ENCODE results near the gene CSMD2. TPM values are rescaled to one million over a fixed set of nuclear protein-coding genes. Genes with fewer than 3 reads are reported as not detected.

Gene CSMD2
- total and polyA plus RNA-seq, 4 experiments from 2014 or later: not detected

DNA sequence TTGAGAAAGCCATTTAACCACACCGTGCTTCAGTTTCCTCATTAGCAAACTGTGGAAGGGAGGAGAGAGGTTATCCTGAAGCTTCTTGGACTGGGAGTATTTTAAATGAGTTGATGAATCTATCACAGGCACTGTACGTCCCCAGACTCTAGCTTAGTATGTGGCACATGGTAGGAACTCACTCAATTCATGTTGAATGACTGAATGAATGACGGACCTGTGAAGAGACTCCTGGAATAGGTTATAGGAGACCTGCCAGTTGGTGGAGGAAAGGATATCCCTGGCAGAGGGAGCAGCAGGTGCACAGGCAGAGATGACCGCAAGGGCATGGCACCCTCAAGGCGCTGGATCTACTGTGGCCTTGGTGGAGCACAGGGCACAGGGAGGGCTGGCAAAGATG lies 182.6 kb downstream of the CSMD2 start:
- H3K9me3 ChIP-seq (ENCODE audit: control insufficient read depth in 1 of 2, low read length in 2 of 2): no peaks in the 10 kb centered on the region
- H3K36me3 Mint-ChIP-seq: no peaks in the 10 kb centered on the region
- H3K36me3 ChIP-seq (ENCODE audit: insufficient read depth, low read length): no peaks in the 10 kb centered on the region
- peaks cover 8 to 27% of the 10 kb centered on the region in 2 donors for H3K27me3 Mint-ChIP-seq
- POLR2A ChIA-PET (ENCODE audit: partially characterized antibody): no interaction called here
- H3K4me3 ChIP-seq (ENCODE audit: low read length in 2 of 2): no peak overlapping the region
- no peak for DNase-seq
- H3K4me1 ChIP-seq (ENCODE audit: insufficient read depth, low read length): no peaks in the 10 kb centered on the region
- H3K4me3 Mint-ChIP-seq: no peak overlapping the region
- H3K9me3 Mint-ChIP-seq: no peaks in the 10 kb centered on the region
- no peak overlapping the region for H3K27ac ChIP-seq (ENCODE audit: low read depth, low read length)
- intact Hi-C loops (cut with micrococcal nuclease): no loop called here
- H3K27ac Mint-ChIP-seq: no peak overlapping the region
- peaks cover 3% of the 10 kb centered on the region for H3K27me3 ChIP-seq (ENCODE audit: insufficient read depth, low read length)
- no peaks in the 10 kb centered on the region for H3K4me1 Mint-ChIP-seq
- CTCF ChIA-PET (ENCODE audit: partially characterized antibody): no interaction called here

DNA sequence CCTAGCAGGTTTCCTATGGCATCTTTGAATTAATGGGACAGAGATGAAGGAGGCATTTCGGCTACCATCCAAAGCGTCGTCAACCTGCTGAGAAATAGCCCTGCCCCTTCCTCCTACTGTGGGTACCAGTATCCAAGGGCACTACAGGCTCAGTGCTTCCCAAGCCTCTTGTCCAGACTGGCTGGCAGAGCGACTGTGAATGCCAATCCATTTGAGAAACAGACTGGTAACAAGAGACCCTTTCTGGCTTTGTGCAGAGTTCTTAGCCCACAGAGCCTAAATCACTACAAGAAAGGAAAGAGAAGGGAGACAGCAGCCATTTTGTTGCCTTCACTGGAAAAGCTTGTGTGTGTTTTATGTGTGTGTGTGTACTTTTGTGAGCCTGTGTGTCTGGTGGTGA lies 185.7 kb downstream of the CSMD2 start:
- H3K4me1 ChIP-seq (ENCODE audit: insufficient read depth, low read length): no peaks in the 10 kb centered on the region
- ChIA-PET POLR2A (ENCODE audit: partially characterized antibody) (no interaction called here), CTCF (ENCODE audit: partially characterized antibody) (no interaction called here)
- no peaks in the 10 kb centered on the region for H3K4me1 Mint-ChIP-seq
- H3K27me3 ChIP-seq (ENCODE audit: insufficient read depth, low read length): peaks cover 3% of the 10 kb centered on the region
- no peaks in the 10 kb centered on the region for H3K36me3 ChIP-seq (ENCODE audit: insufficient read depth, low read length)
- H3K36me3 Mint-ChIP-seq: no peaks in the 10 kb centered on the region
- H3K4me3 Mint-ChIP-seq: no peak overlapping the region
- H3K27me3 Mint-ChIP-seq: peaks cover 10 to 26% of the 10 kb centered on the region in 2 donors
- no peak overlapping the region for H3K27ac ChIP-seq (ENCODE audit: low read depth, low read length)
- no peaks in the 10 kb centered on the region for H3K9me3 Mint-ChIP-seq
- no peaks in the 10 kb centered on the region for H3K9me3 ChIP-seq (ENCODE audit: control insufficient read depth in 1 of 2, low read length in 2 of 2)
- DNase-seq: no peak
- H3K27ac Mint-ChIP-seq: no peak overlapping the region
- H3K4me3 ChIP-seq (ENCODE audit: low read length in 2 of 2): no peak overlapping the region
- intact Hi-C loops (cut with micrococcal nuclease): no loop called here

DNA sequence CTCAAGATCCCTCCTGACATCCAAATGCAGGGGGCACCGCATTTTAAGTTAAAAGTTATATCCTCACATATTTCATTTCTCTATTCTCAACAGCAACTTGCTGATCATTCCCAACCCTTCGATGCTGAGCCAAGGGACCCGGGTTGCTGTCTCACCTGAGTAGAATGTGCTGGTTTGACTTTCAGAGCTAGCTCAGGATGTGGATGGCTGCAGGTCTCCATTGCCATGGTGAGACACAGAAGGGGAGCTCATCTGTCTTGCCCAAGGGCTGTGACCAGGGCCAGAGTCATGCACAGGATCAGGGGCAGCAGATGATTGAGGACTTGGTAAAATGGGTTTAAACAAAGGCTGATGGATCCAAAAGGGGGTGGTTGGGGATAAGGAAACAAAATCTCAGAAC lies 189.1 kb downstream of the CSMD2 start:
- no peaks in the 10 kb centered on the region for H3K9me3 ChIP-seq (ENCODE audit: control insufficient read depth in 1 of 2, low read length in 2 of 2)
- H3K4me3 ChIP-seq (ENCODE audit: low read length in 2 of 2): no peak overlapping the region
- Mint-ChIP-seq H3K4me1 (no peaks in the 10 kb centered on the region), H3K36me3 (no peaks in the 10 kb centered on the region), H3K4me3 (no peak overlapping the region), H3K27ac (no peak overlapping the region), H3K27me3 (peaks cover 12 to 15% of the 10 kb centered on the region in 2 donors), H3K9me3 (no peaks in the 10 kb centered on the region)
- DNase-seq: no peak
- intact Hi-C loops (cut with micrococcal nuclease): no loop called here
- no peaks in the 10 kb centered on the region for H3K4me1 ChIP-seq (ENCODE audit: insufficient read depth, low read length)
- H3K36me3 ChIP-seq (ENCODE audit: insufficient read depth, low read length): no peaks in the 10 kb centered on the region
- POLR2A ChIA-PET (ENCODE audit: partially characterized antibody): no interaction called here
- CTCF ChIA-PET (ENCODE audit: partially characterized antibody): no interaction called here
- H3K27me3 ChIP-seq (ENCODE audit: insufficient read depth, low read length): peaks cover 3% of the 10 kb centered on the region
- no peak overlapping the region for H3K27ac ChIP-seq (ENCODE audit: low read depth, low read length)

DNA sequence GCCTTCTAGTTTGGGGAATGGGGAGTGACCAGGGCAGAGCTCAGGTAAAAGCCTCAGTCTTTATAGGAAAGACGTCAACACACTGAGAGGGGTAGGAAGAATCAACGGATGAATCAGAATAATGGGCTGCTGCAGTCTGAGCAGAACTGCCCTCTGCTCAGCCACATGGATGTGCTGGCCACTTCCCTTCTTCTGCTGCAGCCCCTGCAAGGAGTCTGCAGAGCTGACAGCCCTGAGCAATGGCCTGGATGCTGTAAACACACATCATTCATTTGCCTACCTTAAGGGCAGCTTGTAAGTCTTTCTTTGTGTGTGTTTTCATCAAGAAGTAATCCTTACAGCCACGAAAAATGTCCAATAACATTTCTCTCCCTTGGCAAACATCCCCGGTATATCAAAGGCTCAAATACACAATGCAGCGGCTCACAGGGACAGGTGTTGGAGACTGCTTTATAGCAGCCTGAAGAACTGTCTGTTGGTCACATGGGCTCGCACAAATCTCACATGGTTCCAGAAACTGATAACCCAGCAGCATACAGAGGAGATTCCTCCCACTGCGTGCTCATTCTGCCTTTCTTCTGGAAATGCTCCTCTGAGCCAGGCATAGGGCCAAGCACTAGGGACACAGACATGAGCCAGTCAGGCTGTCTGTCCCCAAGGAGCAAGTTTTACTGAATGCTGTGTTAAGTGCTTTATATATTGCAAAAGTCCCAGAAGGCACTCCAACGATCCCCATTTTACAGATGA lies 191.1 kb downstream of the CSMD2 start:
- Histone ChIP-seq H3K27ac (ENCODE audit: low read depth, low read length) (no peak overlapping the region), H3K4me3 (ENCODE audit: low read length in 2 of 2) (no peak overlapping the region), H3K36me3 (ENCODE audit: insufficient read depth, low read length) (no peaks in the 10 kb centered on the region), H3K27me3 (ENCODE audit: insufficient read depth, low read length) (no peaks in the 10 kb centered on the region), H3K4me1 (ENCODE audit: insufficient read depth, low read length) (no peaks in the 10 kb centered on the region), H3K9me3 (ENCODE audit: control insufficient read depth in 1 of 2, low read length in 2 of 2) (no peaks in the 10 kb centered on the region)
- Mint-ChIP-seq H3K36me3 (no peaks in the 10 kb centered on the region), H3K27me3 (peaks cover 8 to 10% of the 10 kb centered on the region in 2 donors), H3K9me3 (no peaks in the 10 kb centered on the region), H3K4me1 (no peaks in the 10 kb centered on the region), H3K4me3 (no peak overlapping the region), H3K27ac (no peak overlapping the region)
- ChIA-PET CTCF (ENCODE audit: partially characterized antibody) (no interaction called here), POLR2A (ENCODE audit: partially characterized antibody) (no interaction called here)
- intact Hi-C loops (cut with micrococcal nuclease): no loop called here
- DNase-seq: no peak

DNA sequence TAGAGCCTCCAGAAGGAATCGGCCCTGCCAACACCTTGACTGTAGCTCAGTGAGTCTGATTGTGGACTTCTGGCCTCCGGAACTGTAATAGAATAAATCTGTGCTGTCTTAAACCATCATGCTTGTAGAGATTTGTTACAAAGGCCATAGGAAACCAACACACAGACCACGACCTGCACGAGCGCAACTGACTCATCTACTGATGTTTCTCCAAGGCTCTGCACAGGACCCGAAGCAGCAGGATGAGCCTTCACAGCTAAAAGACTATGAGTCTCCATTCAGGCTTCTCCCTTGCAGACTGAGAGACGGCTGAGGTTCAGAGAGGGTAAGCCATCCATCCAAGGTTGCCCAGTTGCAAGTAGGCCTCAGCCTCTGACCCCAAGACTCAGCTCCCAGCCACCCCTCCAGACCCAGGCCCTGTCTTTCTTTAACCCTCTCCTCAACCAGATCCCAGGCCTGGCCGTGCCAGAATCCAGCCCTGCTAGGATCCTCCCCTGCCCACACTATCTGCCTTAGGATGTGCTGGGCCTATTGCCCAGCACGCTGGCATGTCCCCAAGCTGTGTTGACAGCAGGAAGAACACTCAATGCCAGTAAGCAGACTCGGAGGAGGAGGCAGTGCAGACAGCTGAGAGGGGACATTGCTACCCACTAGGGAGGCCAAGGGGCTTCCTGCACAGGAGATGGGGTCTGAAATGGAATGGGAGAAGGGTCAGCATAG lies 192.2 kb downstream of the CSMD2 start:
- Mint-ChIP-seq H3K4me3 (no peak overlapping the region), H3K36me3 (no peaks in the 10 kb centered on the region), H3K27ac (no peak overlapping the region), H3K27me3 (peaks cover 3 to 8% of the 10 kb centered on the region in 2 donors), H3K9me3 (no peaks in the 10 kb centered on the region), H3K4me1 (no peaks in the 10 kb centered on the region)
- Histone ChIP-seq H3K9me3 (ENCODE audit: control insufficient read depth in 1 of 2, low read length in 2 of 2) (no peaks in the 10 kb centered on the region), H3K36me3 (ENCODE audit: insufficient read depth, low read length) (no peaks in the 10 kb centered on the region), H3K4me1 (ENCODE audit: insufficient read depth, low read length) (no peaks in the 10 kb centered on the region), H3K4me3 (ENCODE audit: low read length in 2 of 2) (no peak overlapping the region), H3K27me3 (ENCODE audit: insufficient read depth, low read length) (no peaks in the 10 kb centered on the region), H3K27ac (ENCODE audit: low read depth, low read length) (no peak overlapping the region)
- no peak for DNase-seq
- POLR2A ChIA-PET (ENCODE audit: partially characterized antibody): no interaction called here
- CTCF ChIA-PET (ENCODE audit: partially characterized antibody): no interaction called here
- intact Hi-C loops (cut with micrococcal nuclease): no loop called here

DNA sequence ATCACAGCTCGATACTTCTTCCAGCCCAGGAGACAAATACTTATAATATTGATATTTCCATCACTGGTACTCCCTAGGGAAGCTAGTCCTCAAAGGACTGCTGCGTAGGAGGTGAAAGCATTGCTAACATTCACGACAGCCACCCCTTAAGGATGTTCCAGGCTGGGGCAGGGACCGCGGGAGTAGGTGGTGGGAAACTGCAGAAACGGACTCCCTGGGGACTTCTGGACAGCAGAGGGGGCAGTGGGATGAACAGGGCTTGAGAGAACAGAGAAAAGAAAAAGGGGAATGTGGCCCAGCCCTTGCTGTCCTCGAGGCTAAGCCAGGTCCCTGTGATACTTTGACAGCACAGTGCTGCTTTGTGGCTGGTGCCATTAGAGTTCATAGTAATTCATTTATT lies 193.1 kb downstream of the CSMD2 start:
- no peaks in the 10 kb centered on the region for H3K9me3 Mint-ChIP-seq
- no peak overlapping the region for H3K27ac Mint-ChIP-seq
- POLR2A ChIA-PET (ENCODE audit: partially characterized antibody): no interaction called here
- intact Hi-C loops (cut with micrococcal nuclease): no loop called here
- H3K4me3 Mint-ChIP-seq: no peak overlapping the region
- no peak for DNase-seq
- no peaks in the 10 kb centered on the region for H3K4me1 Mint-ChIP-seq
- CTCF ChIA-PET (ENCODE audit: partially characterized antibody): no interaction called here
- H3K36me3 ChIP-seq (ENCODE audit: insufficient read depth, low read length): no peaks in the 10 kb centered on the region
- H3K27me3 Mint-ChIP-seq: peaks cover 3 to 8% of the 10 kb centered on the region in 2 donors
- no peak overlapping the region for H3K27ac ChIP-seq (ENCODE audit: low read depth, low read length)
- no peaks in the 10 kb centered on the region for H3K4me1 ChIP-seq (ENCODE audit: insufficient read depth, low read length)
- no peaks in the 10 kb centered on the region for H3K9me3 ChIP-seq (ENCODE audit: control insufficient read depth in 1 of 2, low read length in 2 of 2)
- H3K27me3 ChIP-seq (ENCODE audit: insufficient read depth, low read length): no peaks in the 10 kb centered on the region
- H3K4me3 ChIP-seq (ENCODE audit: low read length in 2 of 2): no peak overlapping the region
- no peaks in the 10 kb centered on the region for H3K36me3 Mint-ChIP-seq

DNA sequence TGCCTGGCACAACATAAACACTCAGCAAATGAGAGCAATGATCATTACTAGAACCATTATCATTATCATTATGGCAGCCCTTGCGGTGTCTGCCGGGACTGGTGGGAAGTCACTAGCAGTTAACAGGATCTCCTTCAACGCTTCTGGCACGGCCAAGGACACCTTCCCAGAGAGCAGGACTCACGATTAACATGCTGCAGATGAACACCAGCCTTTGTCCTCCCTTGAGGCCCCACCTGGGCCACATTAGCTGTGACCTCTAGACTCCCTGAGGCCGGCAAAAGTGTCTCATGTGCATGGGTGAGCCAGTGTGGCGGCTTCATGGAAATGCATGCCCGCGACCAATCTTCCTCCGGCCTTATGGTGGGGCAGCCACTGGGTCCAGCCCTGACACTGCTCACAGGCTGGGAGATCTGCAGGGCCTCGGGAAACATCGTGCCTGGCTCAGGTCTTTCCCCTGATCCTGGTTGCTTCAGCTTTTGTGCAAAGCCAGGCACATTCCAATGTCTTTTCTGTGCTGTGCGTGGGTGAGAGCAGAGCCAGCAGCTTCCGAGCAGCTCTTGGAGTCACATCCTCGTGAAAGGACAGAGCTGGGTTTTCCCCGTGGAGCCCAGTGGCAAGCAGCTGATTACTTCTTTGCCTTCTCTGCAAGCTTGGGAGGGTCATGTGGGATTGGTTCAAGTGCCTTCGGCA lies 193.9 kb downstream of the CSMD2 start:
- Mint-ChIP-seq H3K4me3 (no peak overlapping the region), H3K27me3 (peaks cover 3 to 10% of the 10 kb centered on the region in 2 donors), H3K27ac (no peak overlapping the region), H3K9me3 (no peaks in the 10 kb centered on the region), H3K36me3 (no peaks in the 10 kb centered on the region), H3K4me1 (no peaks in the 10 kb centered on the region)
- H3K4me3 ChIP-seq (ENCODE audit: low read length in 2 of 2): no peak overlapping the region
- H3K27ac ChIP-seq (ENCODE audit: low read depth, low read length): no peak overlapping the region
- H3K36me3 ChIP-seq (ENCODE audit: insufficient read depth, low read length): no peaks in the 10 kb centered on the region
- no peak for DNase-seq
- ChIA-PET POLR2A (ENCODE audit: partially characterized antibody) (no interaction called here), CTCF (ENCODE audit: partially characterized antibody) (no interaction called here)
- intact Hi-C loops (cut with micrococcal nuclease): no loop called here
- no peaks in the 10 kb centered on the region for H3K4me1 ChIP-seq (ENCODE audit: insufficient read depth, low read length)
- H3K9me3 ChIP-seq (ENCODE audit: control insufficient read depth in 1 of 2, low read length in 2 of 2): no peaks in the 10 kb centered on the region
- no peaks in the 10 kb centered on the region for H3K27me3 ChIP-seq (ENCODE audit: insufficient read depth, low read length)
